ENCODE results near the gene RAB10. TPM values are rescaled to one million over a fixed set of nuclear protein-coding genes. Genes with fewer than 3 reads are reported as not detected.
"Not testable (repeated sequence)": the region's sequence is repeated elsewhere in the genome, so short reads cannot be mapped to it uniquely, and the experiment has no call there.

Gene RAB10
- total RNA-seq, 1 donor from 2014 or later, result 192 TPM

- Histone ChIP-seq H3K4me3 (ENCODE audit: insufficient read depth, low read depth, low read length) (no peak overlapping the region), H3K27ac (ENCODE audit: low read depth, low read length) (no peak overlapping the region), H3K79me2 (ENCODE audit: insufficient read depth, low read length) (no peaks in the 10 kb centered on the region), H3K9me3 (ENCODE audit: insufficient read depth, low read depth, low read length) (no peaks in the 10 kb centered on the region), H3K4me2 (ENCODE audit: low read length) (no peak overlapping the region), H4K20me1 (ENCODE audit: insufficient read depth, low read length) (no peaks in the 10 kb centered on the region), H3K9ac (ENCODE audit: low read length) (no peak overlapping the region), H3K36me3 (ENCODE audit: insufficient read depth, low read length) (no peaks in the 10 kb centered on the region), H3K27me3 (ENCODE audit: insufficient read depth, low read length) (peaks cover 2% of the 10 kb centered on the region), H2AFZ (ENCODE audit: low read depth, low read length) (no peak overlapping the region), H3K4me1 (ENCODE audit: insufficient read depth, low read length) (no peaks in the 10 kb centered on the region)
- FAIRE-seq, result no peak
- H3K27me3 Mint-ChIP-seq (ENCODE audit: low read depth, unreplicated experiment), result peaks cover 13% of the 10 kb centered on the region
- no peak overlapping the region for H3K4me3 Mint-ChIP-seq (ENCODE audit: unreplicated experiment)
- no peak for TF ChIP-seq EZH2 (IDR thresholded peaks at IDR 0.05; ENCODE audit: insufficient read depth, low read length)
- TF ChIP-seq, protein P1, sequence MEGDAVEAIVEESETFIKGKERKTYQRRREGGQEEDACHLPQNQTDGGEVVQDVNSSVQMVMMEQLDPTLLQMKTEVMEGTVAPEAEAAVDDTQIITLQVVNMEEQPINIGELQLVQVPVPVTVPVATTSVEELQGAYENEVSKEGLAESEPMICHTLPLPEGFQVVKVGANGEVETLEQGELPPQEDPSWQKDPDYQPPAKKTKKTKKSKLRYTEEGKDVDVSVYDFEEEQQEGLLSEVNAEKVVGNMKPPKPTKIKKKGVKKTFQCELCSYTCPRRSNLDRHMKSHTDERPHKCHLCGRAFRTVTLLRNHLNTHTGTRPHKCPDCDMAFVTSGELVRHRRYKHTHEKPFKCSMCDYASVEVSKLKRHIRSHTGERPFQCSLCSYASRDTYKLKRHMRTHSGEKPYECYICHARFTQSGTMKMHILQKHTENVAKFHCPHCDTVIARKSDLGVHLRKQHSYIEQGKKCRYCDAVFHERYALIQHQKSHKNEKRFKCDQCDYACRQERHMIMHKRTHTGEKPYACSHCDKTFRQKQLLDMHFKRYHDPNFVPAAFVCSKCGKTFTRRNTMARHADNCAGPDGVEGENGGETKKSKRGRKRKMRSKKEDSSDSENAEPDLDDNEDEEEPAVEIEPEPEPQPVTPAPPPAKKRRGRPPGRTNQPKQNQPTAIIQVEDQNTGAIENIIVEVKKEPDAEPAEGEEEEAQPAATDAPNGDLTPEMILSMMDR (IDR thresholded peaks at IDR 0.05; ENCODE audit: insufficient read depth, low read depth, low read length), result no peak
- no peaks in the 10 kb centered on the region for H3K9me3 Mint-ChIP-seq (ENCODE audit: unreplicated experiment)
- H3K36me3 Mint-ChIP-seq (ENCODE audit: low read depth, unreplicated experiment), result no peaks in the 10 kb centered on the region
- DNase-seq (ENCODE audit: low read depth), result no peak
- H3K27ac Mint-ChIP-seq (ENCODE audit: unreplicated experiment), result no peak overlapping the region
- H3K4me1 Mint-ChIP-seq (ENCODE audit: low read depth, unreplicated experiment), result no peaks in the 10 kb centered on the region
These were observed 131.5 kb downstream of the RAB10 start for GRCh38 chr2:26165403-26165802.

DNA sequence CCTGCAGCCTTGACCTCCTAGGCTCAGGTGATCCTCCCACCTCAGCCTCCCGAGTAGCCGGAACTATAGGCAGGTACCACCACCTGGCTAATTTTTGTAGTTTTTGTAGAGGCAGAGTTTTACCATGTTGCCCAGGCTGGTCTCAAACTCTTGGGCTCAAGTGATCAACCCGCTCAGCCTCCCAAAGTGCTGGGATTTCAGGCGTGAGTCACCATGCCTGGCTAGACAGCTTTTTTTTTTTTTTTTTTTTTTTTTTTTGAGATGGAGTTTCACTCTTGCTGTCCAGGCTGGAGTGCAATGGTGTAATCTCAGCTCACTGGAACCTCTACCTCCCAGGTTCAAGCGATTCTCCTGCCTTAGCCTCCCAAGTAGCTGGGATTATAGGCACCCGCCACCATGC, 132.7 kb downstream of the RAB10 start:
- H3K4me3 Mint-ChIP-seq (ENCODE audit: unreplicated experiment); H3K4me2 ChIP-seq (ENCODE audit: low read length); H3K36me3 ChIP-seq (ENCODE audit: insufficient read depth, low read length); H3K27me3 ChIP-seq (ENCODE audit: insufficient read depth, low read length); H3K9ac ChIP-seq (ENCODE audit: low read length); H3K9me3 ChIP-seq (ENCODE audit: insufficient read depth, low read depth, low read length); H3K4me1 Mint-ChIP-seq (ENCODE audit: low read depth, unreplicated experiment); H3K4me3 ChIP-seq (ENCODE audit: insufficient read depth, low read depth, low read length); FAIRE-seq; H4K20me1 ChIP-seq (ENCODE audit: insufficient read depth, low read length); DNase-seq (ENCODE audit: low read depth); H3K4me1 ChIP-seq (ENCODE audit: insufficient read depth, low read length); H3K27ac Mint-ChIP-seq (ENCODE audit: unreplicated experiment); H3K9me3 Mint-ChIP-seq (ENCODE audit: unreplicated experiment); H2AFZ ChIP-seq (ENCODE audit: low read depth, low read length); H3K36me3 Mint-ChIP-seq (ENCODE audit: low read depth, unreplicated experiment); H3K27ac ChIP-seq (ENCODE audit: low read depth, low read length); H3K79me2 ChIP-seq (ENCODE audit: insufficient read depth, low read length): not testable (repeated sequence)
- H3K27me3 Mint-ChIP-seq (ENCODE audit: low read depth, unreplicated experiment), result peaks cover 23% of the 10 kb centered on the region

- Mint-ChIP-seq H3K36me3 (ENCODE audit: low read depth, unreplicated experiment) (no peaks in the 10 kb centered on the region), H3K4me3 (ENCODE audit: unreplicated experiment) (no peak overlapping the region), H3K4me1 (ENCODE audit: low read depth, unreplicated experiment) (no peaks in the 10 kb centered on the region), H3K9me3 (ENCODE audit: unreplicated experiment) (peaks cover 2% of the 10 kb centered on the region), H3K27me3 (ENCODE audit: low read depth, unreplicated experiment) (peaks cover 28% of the 10 kb centered on the region), H3K27ac (ENCODE audit: unreplicated experiment) (no peak overlapping the region)
- TF ChIP-seq, protein P1 (IDR thresholded peaks at IDR 0.05; ENCODE audit: insufficient read depth, low read depth, low read length), result no peak
- no peak for TF ChIP-seq EZH2 (IDR thresholded peaks at IDR 0.05; ENCODE audit: insufficient read depth, low read length)
- Histone ChIP-seq H3K36me3 (ENCODE audit: insufficient read depth, low read length) (no peaks in the 10 kb centered on the region), H3K9me3 (ENCODE audit: insufficient read depth, low read depth, low read length) (no peaks in the 10 kb centered on the region), H3K4me3 (ENCODE audit: insufficient read depth, low read depth, low read length) (no peak overlapping the region), H2AFZ (ENCODE audit: low read depth, low read length) (no peak overlapping the region), H3K4me2 (ENCODE audit: low read length) (no peak overlapping the region), H3K79me2 (ENCODE audit: insufficient read depth, low read length) (no peaks in the 10 kb centered on the region), H3K4me1 (ENCODE audit: insufficient read depth, low read length) (no peaks in the 10 kb centered on the region), H3K27me3 (ENCODE audit: insufficient read depth, low read length) (peaks cover 7% of the 10 kb centered on the region), H4K20me1 (ENCODE audit: insufficient read depth, low read length) (no peaks in the 10 kb centered on the region), H3K9ac (ENCODE audit: low read length) (no peak overlapping the region), H3K27ac (ENCODE audit: low read depth, low read length) (no peak overlapping the region)
- DNase-seq (ENCODE audit: low read depth) (no peak), FAIRE-seq (no peak)
These were observed 134.9 kb downstream of the RAB10 start for GRCh38 chr2:26168785-26169184.

All from astrocyte (in vitro differentiated cells and primary cell).